ENCODE data around the gene ANKFN1. TPM values are rescaled to one million over a fixed set of nuclear protein-coding genes. Genes with fewer than 3 reads are reported as not detected.

The ANKFN1 gene
- total RNA-seq, 1 donor from 2014 or later, result not detected

DNA sequence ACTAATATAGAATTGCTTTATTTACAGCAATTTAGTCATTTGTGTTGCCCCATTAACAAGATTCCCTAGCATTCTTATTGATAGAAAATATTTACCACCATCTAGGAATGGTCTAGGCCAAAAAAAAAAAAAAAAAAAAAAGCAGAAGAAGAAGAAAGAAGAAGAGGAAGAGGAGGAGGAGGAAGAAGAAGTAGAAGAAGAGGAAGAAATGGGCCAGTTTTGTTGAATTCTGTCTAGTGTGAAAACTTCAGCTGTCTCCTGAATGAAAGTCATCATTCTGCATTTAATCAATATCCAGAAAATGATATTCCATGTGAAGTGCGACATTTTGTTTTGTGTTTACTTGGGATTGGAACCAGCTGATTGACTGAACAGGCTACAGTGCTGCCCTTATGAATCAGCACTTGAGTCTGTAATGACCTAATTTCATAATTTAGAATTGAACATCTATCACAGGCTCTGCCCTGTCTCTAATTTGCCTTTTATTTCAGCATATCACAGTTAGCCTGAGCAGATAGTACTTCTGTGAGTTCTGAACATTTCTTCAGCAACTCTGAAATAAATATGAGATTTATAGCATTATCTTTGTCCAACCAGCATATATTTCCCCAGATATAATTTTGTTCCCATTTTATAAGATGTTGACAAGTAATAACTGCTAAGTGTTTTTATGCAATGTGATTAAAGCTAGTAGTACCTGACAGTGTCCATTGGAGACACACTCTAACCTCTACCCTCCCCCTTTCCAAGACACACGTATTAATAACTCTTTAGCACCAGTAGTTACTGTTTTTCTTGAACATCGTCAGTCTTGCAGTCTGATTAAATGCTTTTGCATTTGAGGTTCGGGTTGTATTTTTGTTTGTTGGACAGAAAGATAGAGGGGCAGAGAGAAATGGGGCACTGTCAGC, 5.9 kb downstream of the ANKFN1 start:
- Histone ChIP-seq H3K9me3 (ENCODE audit: low read depth) (no peaks in the 10 kb centered on the region), H3K36me3 (no peaks in the 10 kb centered on the region), H3K4me1 (peaks cover 33% of the 10 kb centered on the region), H4K20me1 (ENCODE audit: low read depth) (no peaks in the 10 kb centered on the region), H3K4me2 (peak overlapping the region; percentile 63), H3K27me3 (no peaks in the 10 kb centered on the region), H3F3A (ENCODE audit: low read depth) (no peaks in the 10 kb centered on the region), H3K79me2 (ENCODE audit: low read depth) (no peaks in the 10 kb centered on the region), H3K4me3 (no peak overlapping the region), H3K27ac (no peak overlapping the region), H3K9ac (no peak overlapping the region), H2AFZ (replicated peaks) (no peak overlapping the region)
- Mint-ChIP-seq H3K4me3 (no peak overlapping the region), H3K27ac (no peak overlapping the region), H3K27me3 (ENCODE audit: insufficient read depth, low read depth) (no peaks in the 10 kb centered on the region), H3K4me1 (peaks cover 30% of the 10 kb centered on the region), H3K9me3 (no peaks in the 10 kb centered on the region), H3K36me3 (no peaks in the 10 kb centered on the region)
- TF ChIP-seq, protein P1, sequence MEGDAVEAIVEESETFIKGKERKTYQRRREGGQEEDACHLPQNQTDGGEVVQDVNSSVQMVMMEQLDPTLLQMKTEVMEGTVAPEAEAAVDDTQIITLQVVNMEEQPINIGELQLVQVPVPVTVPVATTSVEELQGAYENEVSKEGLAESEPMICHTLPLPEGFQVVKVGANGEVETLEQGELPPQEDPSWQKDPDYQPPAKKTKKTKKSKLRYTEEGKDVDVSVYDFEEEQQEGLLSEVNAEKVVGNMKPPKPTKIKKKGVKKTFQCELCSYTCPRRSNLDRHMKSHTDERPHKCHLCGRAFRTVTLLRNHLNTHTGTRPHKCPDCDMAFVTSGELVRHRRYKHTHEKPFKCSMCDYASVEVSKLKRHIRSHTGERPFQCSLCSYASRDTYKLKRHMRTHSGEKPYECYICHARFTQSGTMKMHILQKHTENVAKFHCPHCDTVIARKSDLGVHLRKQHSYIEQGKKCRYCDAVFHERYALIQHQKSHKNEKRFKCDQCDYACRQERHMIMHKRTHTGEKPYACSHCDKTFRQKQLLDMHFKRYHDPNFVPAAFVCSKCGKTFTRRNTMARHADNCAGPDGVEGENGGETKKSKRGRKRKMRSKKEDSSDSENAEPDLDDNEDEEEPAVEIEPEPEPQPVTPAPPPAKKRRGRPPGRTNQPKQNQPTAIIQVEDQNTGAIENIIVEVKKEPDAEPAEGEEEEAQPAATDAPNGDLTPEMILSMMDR (IDR thresholded peaks at IDR 0.05), result no peak
- TF ChIP-seq EZH2 (IDR thresholded peaks at IDR 0.05), result no peak
- TF ChIP-seq EZH2phosphoT487 (IDR thresholded peaks at IDR 0.05), result no peak
- DNase-seq (ENCODE audit: low spot score), result no peak

DNA sequence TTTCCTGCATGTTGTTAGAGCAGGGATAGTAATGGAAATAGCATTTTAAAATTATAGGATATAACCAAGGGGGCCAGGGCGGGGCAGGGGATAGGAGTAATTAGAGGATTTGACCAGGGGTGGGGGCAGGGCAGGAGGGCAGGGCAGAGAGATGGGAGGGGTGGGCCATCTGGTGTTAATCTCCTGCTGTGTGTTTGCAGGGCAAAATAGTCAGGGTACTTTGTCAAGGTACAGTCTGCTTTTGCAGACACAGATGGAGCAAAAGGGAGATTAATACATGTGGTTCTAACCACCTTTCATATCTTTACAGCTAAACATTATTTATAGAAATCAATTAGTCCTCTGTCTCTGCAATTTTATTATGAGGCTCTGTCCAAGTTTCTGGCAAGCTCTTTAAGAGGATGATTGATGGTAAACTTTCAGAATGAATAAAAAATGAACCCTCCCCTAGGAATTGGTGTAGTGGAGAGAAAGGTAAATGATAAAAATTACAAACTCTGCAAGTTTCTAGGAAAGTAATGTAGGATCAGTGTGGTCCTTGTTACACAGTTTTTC, 6.6 kb downstream of the ANKFN1 start:
- Mint-ChIP-seq H3K9me3 (no peaks in the 10 kb centered on the region), H3K27me3 (ENCODE audit: insufficient read depth, low read depth) (no peaks in the 10 kb centered on the region), H3K4me1 (peaks cover 30% of the 10 kb centered on the region), H3K36me3 (no peaks in the 10 kb centered on the region), H3K27ac (no peak overlapping the region), H3K4me3 (no peak overlapping the region)
- Histone ChIP-seq H2AFZ (replicated peaks) (no peak overlapping the region), H3K9ac (no peak overlapping the region), H3K4me3 (no peak overlapping the region), H3K27me3 (no peaks in the 10 kb centered on the region), H3F3A (ENCODE audit: low read depth) (no peaks in the 10 kb centered on the region), H3K4me1 (peaks cover 33% of the 10 kb centered on the region), H3K9me3 (ENCODE audit: low read depth) (no peaks in the 10 kb centered on the region), H3K4me2 (peak overlapping the region; percentile 63), H3K27ac (no peak overlapping the region), H3K36me3 (no peaks in the 10 kb centered on the region), H3K79me2 (ENCODE audit: low read depth) (no peaks in the 10 kb centered on the region), H4K20me1 (ENCODE audit: low read depth) (no peaks in the 10 kb centered on the region)
- no peak for TF ChIP-seq EZH2 (IDR thresholded peaks at IDR 0.05)
- no peak for TF ChIP-seq EZH2phosphoT487 (IDR thresholded peaks at IDR 0.05)
- TF ChIP-seq, protein P1 (IDR thresholded peaks at IDR 0.05), result no peak
- peak; percentile 47 for DNase-seq (ENCODE audit: low spot score)

GRCh38 chr17:56160422-56160821, 7.1 kb downstream of the ANKFN1 start:
- Mint-ChIP-seq H3K27me3 (ENCODE audit: insufficient read depth, low read depth) (no peaks in the 10 kb centered on the region), H3K36me3 (no peaks in the 10 kb centered on the region), H3K4me1 (peaks cover 30% of the 10 kb centered on the region), H3K9me3 (no peaks in the 10 kb centered on the region), H3K27ac (no peak overlapping the region), H3K4me3 (no peak overlapping the region)
- H3K27me3 ChIP-seq, result no peaks in the 10 kb centered on the region
- no peaks in the 10 kb centered on the region for H4K20me1 ChIP-seq (ENCODE audit: low read depth)
- no peak overlapping the region for H3K9ac ChIP-seq
- H3K79me2 ChIP-seq (ENCODE audit: low read depth), result no peaks in the 10 kb centered on the region
- no peak for DNase-seq (ENCODE audit: low spot score)
- H2AFZ ChIP-seq (replicated peaks), result peak overlapping the region; percentile 41
- peaks cover 33% of the 10 kb centered on the region for H3K4me1 ChIP-seq
- H3K4me3 ChIP-seq, result no peak overlapping the region
- no peak for TF ChIP-seq EZH2phosphoT487 (IDR thresholded peaks at IDR 0.05)
- no peak for TF ChIP-seq EZH2 (IDR thresholded peaks at IDR 0.05)
- TF ChIP-seq, protein P1 (IDR thresholded peaks at IDR 0.05), result no peak
- H3K27ac ChIP-seq, result no peak overlapping the region
- H3K9me3 ChIP-seq (ENCODE audit: low read depth), result no peaks in the 10 kb centered on the region
- H3K4me2 ChIP-seq, result peak overlapping the region; percentile 63
- H3K36me3 ChIP-seq, result no peaks in the 10 kb centered on the region
- no peaks in the 10 kb centered on the region for H3F3A ChIP-seq (ENCODE audit: low read depth)
